Loucy (cell line): ENCODE data around the gene NXN.

Experiments
- CTCF ChIP-seq: fragments of 200-600 bp; sonication (generic); conservative IDR thresholded peaks from 2 replicates; pipeline ENCODE4 v1.5.1; 2014; ENCODE audit warnings: mild to moderate bottlenecking, antibody characterized with exemption, low read length
- EZH2phosphoT487 ChIP-seq: fragments of 200-600 bp; IDR thresholded peaks from 2 replicates; pipeline ENCODE4 v1.6.1; 2018; ENCODE audit warnings: antibody characterized with exemption, mild to moderate bottlenecking, moderate library complexity, borderline replicate concordance

GRCh38 chr17:945672-946071 is 33.9 kb downstream of the NXN start:
- TF ChIP-seq CTCF (no peak), EZH2phosphoT487 (no peak)
